NCI-H2196 treated with DMSO at 0.1 percent for 48 hours (cell line): ENCODE results near the gene ALG3.

Experiments
- DNase-seq: peaks from one replicate; lab custom pipeline; 2025; ENCODE audit not compliant: unreplicated experiment; lab: John Stamatoyannopoulos, UW

ALG3 gene

DNA sequence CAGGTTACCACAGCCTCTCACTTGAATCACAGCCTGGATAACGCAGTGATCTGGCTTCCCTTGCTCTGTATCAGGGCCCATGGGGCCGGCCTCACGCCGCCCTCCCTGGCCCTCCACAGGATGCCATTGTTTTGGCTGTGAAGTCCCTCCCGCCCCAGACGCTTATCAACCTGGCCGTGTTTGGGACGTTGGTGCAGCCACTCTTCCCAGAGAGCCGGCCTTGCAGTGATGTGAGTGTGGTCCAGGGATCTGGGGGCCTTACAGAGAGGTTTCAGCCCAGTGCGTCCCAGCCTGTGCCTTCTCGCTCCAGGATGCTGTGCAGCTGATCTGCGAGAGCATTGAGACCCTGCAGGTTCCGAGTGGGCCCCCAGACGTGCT lies 12.7 kb downstream of the ALG3 start:
- no peak for DNase-seq

DNA sequence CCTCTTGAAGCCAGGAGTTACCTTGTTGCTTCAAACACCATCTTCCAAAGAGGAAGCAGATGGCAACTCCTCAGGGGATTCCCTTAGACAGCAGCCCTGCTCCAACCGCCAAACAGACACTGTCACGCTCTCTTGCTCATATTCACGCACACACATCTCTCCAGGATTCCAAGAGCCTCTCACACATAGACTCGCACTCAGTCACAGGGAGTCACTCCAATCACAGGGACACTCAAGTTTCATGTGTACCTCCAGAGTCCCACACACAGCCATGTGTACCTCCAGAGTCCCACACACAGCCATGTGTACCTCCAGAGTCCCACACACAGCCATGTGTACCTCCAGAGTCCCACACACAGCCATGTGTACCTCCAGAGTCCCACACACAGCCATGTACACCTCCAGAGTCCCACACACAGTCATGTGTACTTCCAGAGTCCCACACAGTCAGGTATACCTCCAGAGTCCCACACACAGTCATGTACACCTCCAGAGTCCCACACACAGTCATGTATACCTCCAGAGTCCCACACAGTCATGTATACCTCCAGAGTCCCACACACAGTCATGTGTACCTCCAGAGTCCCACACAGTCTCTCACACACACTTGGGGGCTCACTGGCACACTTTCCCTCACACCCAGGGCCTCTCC lies 13.3 kb downstream of the ALG3 start:
- DNase-seq: no peak

- DNase-seq: no peak
These were observed 13.9 kb downstream of the ALG3 start for GRCh38 chr3:184234671-184235380.

GRCh38 chr3:184234224-184234623 lies 14.5 kb downstream of the ALG3 start:
- DNase-seq: peak; percentile 87

DNA sequence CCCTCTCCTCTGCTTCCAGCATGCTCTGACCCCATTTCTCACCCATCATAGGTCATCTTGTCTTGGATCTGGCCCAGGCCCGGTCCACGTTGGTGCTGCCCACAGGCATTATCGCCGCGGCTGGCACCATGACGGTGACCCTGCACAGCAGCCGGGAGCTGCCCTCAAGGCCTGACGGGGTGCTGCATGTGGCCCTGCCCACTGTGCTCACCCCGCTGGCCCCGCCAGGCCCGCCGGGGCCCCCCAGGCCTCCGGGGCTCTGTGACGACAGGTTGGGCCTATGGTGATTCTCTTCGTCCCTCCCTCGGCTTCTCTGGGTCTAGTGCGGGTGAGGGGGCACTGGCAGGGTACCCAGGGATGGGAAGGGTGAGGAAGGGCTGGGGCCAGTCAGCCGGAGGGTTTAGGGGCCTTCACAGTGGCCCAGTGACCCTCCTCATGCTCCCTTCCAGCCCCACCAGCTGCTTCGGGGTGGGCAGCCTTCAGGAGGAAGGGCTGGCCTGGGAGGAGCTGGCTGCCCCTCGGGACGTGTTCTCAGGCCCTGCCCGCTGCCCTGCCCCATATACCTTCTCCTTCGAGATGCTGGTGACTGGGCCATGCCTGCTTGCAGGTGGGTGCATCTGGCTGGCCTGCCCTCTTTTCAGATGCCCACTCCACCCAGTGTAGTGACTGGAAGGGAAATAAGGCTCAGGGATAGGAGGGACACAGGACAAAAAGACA lies 15.5 kb downstream of the ALG3 start:
- no peak for DNase-seq

DNA sequence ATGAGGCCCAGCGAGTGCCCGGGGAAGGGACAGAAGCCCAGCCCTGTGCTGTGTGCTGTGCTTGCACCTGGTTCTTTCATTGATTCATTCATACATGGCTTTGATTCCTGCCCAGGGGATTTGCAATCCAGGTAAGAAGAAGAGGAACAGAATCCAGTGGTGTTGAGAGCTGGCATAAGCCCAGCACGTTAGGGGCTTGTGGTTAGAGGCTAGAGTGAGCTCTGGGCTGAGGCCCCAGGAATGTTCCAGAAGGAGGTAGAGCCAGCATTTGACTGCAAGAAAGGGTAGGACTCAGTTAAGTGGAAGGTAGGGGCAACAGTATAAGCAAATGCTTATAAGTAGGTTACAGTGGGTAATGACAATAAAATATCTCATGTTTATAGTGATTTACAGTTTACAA lies 17.1 kb downstream of the ALG3 start:
- no peak for DNase-seq

DNA sequence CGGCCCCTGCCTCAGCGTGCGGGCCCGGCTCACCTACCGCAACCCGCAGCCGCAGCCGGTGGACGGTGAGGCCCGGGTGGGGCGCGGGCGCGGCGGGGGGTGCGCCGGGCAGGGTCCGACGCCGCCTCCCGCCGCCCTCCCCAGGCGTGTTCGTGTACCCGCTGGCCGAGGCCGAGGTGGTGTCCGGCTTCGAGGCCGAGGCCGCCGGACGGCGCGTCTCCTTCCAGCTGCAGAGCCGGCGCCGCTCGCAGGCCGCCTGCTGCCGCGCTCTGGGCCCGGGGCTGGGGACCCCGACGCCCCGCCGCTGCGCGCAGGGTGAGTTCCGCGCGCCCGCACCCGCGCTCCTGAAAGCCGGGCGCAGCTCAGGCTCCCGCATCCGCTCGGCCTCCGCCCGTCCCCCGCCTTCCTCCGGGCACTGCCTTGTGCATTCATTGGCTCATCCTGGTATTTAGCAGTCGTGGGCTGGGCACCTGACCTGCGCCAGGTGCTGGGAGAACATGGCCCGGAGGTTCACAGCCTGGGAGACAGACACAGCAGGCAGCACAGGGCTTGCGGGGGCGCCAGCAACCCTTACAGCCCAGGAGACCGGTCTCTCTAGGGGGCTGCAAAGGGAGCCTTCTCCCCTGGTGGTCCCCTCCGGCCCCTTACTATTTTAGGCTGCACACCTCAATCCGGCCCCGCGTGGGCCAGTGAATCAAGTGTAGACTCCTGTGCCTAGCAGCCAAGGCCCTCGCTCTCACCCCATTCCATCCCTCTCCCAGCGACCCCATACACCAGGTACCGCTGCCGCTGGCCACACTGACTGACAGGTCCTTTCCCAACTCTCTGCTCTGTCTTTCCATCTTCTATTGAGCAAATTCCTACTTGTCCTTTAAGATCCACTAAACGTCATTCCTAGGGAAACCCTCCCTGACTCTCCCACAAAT lies 17.9 kb downstream of the ALG3 start:
- peak; percentile 83 for DNase-seq

- no peak for DNase-seq
These were observed 18.6 kb downstream of the ALG3 start for GRCh38 chr3:184230081-184230602.

- DNase-seq: peak; percentile 87
These were observed 19.2 kb downstream of the ALG3 start, which contains the start of gene VWA5B2 for GRCh38 chr3:184229394-184230080. Gene VWA5B2, plus strand, starts transcription at chr3:184229585. Its CDS starts 944 bp downstream, at chr3:184230529.

DNA sequence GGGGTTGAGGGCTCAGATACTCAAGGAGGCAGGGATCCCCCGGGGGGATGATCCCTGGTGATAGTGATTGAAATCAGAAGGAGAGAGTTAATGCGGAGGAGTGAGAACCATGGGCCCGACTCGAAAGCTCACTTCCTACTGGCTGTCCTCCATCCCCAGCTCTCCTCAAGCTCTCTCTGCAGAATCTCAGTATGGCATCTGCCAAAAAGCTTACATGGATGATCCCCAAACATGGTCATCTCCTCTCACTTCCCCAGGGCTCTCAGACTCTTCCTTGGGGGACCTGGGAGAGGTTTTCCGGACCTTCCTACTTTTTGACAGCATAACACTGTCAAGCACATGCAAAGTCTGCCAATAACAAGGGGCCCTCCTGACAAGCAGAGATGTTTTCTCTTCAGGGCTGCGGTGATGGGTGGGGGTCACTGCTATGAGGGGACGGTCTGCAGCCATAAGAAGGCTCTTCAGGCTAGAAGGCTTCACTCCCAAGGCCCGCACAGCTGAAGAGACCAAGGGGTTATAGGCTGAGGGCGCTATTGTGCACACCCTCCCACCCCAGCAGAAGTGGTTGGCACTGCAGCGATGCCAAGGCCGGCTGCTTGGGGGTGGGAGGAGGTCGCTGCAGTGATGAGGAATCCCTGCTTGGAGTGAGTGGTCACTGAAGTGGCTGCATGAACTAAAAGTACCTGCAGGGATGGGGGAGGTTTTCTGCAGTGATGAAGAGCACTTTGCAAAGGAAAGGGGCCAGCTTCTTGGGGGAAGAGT lies 20.2 kb downstream of the ALG3 start:
- DNase-seq: no peak

DNA sequence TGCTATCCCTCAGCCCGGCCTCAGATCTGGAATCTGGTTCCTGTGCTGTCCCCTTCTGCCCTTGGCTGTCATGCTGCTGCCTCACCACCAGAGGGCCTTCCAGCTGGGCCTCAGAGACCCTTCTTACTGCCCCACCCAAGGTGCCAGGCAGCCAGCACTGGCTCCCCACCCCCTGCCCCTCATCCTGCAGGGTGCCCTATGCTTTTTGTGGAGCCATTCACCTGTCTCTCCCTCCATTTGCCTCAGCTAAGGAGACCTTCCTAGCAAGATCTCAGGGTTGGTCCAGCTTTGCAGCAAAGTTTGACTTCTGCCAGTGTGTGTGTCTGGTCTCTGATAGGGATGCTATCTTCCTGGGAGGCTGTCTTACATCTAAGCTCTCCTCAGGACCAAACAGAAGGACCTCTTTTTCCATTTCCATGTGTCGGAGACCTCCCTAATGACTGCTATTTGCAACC lies 21.3 kb downstream of the ALG3 start:
- DNase-seq: peak; percentile 36

DNA sequence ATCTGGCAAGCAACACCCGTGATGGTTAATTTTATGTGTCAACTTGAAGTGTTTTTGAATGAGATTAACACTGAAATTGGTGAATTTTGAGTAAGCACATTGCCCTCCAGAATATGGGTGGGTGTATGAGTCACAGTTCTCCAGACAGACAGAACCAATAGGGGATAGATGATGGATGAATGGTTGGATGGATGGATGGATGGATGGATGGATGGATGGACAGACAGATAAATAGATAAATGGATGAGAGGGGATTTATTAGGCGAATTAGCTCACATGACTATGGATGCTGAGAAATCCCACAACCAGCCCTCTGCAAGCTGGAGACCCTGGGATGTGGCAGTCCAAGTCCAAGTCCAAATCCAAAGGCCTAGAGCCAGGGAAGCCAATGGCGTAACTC lies 24.8 kb downstream of the ALG3 start:
- no peak for DNase-seq

GRCh38 chr3:184222521-184222920 lies 26.2 kb downstream of the ALG3 start:
- DNase-seq: no peak

DNA sequence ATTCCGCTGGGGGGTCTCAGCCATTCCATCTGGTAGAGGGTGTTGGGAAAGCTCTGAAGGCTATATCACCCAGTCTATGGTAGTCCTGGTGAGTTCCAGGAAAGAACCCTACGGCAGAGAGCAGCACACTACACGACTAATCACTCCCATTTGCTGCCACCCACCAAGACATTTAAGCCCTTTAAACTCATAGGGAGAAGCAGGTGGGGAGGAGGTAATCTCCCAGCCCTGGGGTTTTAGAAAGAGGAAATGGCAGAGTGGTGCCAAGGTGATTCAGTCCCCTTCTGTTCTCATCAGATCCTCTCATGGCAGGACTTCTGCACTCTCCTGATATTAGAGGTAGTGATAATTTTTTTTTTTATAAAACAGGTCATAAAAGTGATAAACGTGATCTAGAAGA lies 29.9 kb downstream of the ALG3 start:
- no peak for DNase-seq

DNA sequence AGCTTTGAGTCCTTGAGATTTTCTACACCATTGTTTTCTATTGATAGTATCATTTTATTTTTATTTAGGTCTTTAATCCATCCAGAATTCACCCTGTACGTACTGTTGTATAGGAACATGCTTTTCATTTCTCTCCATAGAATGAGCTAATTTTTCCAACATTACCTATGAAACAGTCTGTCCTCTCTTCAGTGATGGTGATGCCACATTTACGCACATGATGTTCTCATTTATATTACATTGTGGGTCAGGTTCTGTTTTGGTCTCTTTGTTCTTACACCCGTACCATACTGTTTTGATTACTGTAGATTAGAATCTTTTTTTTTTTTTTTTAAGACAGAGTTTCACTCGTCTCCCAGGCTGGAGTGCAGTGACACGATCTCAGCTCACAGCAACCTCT lies 37.0 kb downstream of the ALG3 start:
- no peak for DNase-seq

DNA sequence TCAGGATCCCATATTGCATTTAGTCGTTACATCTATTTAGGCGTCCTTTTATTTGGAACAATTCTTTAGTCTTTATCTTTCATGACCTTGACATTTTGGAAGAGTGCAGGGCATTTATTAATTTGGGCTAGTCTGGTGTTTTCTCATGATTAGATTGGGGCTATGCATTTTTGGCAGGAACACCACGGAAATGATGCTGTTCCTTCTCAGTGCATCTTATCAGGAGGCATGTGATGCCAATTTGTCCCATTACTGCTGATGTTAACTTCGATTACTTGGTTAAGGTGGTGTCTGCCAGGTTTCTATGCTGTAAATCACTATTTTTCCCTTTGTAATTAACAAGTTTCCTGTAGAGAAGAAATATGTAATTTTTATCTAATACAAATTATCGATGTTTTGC lies 37.5 kb downstream of the ALG3 start:
- DNase-seq: no peak

- DNase-seq: no peak
These were observed 39.4 kb downstream of the ALG3 start for GRCh38 chr3:184209146-184209923.

GRCh38 chr3:184203526-184203925 lies 45.2 kb downstream of the ALG3 start:
- DNase-seq: no peak

DNA sequence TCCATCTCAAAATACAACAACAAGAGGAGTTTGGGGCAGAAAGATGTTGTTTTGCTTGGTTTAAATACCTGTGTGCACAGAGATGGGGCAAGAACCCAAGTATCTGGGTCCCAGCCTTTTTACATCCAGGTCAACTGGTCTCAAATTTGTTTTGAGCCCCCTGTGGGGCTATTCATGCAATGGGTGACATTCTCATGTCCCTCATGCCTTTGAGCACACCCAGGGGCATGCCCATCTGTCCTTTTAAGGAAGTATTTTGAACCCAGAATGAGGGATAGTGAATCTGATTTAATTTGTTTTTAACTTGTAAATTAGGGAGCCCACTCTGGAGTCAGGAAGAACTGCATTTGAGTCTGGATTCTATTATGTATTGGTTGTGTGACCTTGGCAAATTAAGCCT lies 47.9 kb downstream of the ALG3 start:
- no peak for DNase-seq
